Colonic mucosa (tissue), 4 donors: ENCODE results near the gene CPLX3. TPM values are rescaled to one million over a fixed set of nuclear protein-coding genes. Genes with fewer than 3 reads are reported as not detected.
"Not testable (repeated sequence)": the region's sequence is repeated elsewhere in the genome, so short reads cannot be mapped to it uniquely, and the experiment has no call there.

Experiments used
- DNase-seq: peaks from one replicate; pipeline ENCODE4 v3.0.0-alpha.2; 2020
- H3K27ac ChIP-seq: fragments of 200-600 bp; one replicate; pipeline ENCODE4 v1.8.0; 2021
- H3K27me3 ChIP-seq: fragments of 200-600 bp; one replicate; pipeline ENCODE4 v1.8.0; 2021
- H3K36me3 ChIP-seq: fragments of 200-600 bp; one replicate; pipeline ENCODE4 v1.8.0; 2021
- H3K4me1 ChIP-seq: fragments of 200-600 bp; one replicate; pipeline ENCODE4 v1.8.0; 2021; ENCODE audit warnings: mild to moderate bottlenecking
- H3K4me3 ChIP-seq: fragments of 200-600 bp; one replicate; pipeline ENCODE4 v1.8.0; 2021
- H3K9ac ChIP-seq, 2 donors: one replicate each; pipeline ENCODE4 v1.7.0; 2013; ENCODE audit warnings: control low read depth in 2 of 2, low read depth in 2 of 2, low read length in 2 of 2
- H3K9me3 ChIP-seq: fragments of 200-600 bp; one replicate; pipeline ENCODE4 v1.8.0; 2021
- intact Hi-C: fragments of 100-400 bp; cut with DNase I; formaldehyde crosslinking; loops from one replicate; pipeline ENCODE4 v1.14.1; 2022
- total RNA-seq, 2 donors: library from RNA; stranded (reverse); fragmentation: NEBNext Ultra II Directional in 1 of 2; extraction: Animal tissue kit (Norgen Biotek cat#: 25700) in 1 of 2; gene quantifications; one replicate each; pipeline ENCODE4 v1.2.1, GENCODE V29; 2021
- TF ChIP-seq, protein P1 (sequence below): fragments of 200-600 bp; IDR thresholded peaks from one replicate; pipeline ENCODE4 v1.8.0; 2022; ENCODE audit warnings: antibody characterized with exemption, mild to moderate bottlenecking
- donor health status: healthy.
- donor health status: DM: no; HTN: no; CAD: no.
- donor health status: DM: no; HTN: no; CAD: no.

Gene CPLX3
- total RNA-seq, 2 donors from 2014 or later = not detected

DNA sequence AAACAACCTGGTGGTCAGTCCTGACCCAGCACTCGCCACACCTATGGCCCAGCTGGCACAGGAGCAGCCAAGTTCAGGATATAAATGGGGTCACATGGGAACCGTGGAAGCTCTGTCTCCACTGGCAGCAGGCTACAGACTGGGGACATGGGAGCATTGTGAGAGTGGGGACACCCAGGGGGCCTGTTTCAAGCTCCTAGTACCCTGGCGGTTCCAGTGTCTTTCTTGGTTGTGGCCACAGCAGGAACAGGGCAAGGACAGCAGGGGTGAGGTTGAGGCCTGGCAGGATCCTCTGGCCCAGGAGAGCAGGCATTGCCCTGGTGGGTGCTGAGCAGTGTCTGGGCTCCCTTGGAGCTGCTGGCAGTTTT, 42.6 kb upstream of the CPLX3 start:
- H3K4me3 ChIP-seq = peak overlapping the region; percentile 70

DNA sequence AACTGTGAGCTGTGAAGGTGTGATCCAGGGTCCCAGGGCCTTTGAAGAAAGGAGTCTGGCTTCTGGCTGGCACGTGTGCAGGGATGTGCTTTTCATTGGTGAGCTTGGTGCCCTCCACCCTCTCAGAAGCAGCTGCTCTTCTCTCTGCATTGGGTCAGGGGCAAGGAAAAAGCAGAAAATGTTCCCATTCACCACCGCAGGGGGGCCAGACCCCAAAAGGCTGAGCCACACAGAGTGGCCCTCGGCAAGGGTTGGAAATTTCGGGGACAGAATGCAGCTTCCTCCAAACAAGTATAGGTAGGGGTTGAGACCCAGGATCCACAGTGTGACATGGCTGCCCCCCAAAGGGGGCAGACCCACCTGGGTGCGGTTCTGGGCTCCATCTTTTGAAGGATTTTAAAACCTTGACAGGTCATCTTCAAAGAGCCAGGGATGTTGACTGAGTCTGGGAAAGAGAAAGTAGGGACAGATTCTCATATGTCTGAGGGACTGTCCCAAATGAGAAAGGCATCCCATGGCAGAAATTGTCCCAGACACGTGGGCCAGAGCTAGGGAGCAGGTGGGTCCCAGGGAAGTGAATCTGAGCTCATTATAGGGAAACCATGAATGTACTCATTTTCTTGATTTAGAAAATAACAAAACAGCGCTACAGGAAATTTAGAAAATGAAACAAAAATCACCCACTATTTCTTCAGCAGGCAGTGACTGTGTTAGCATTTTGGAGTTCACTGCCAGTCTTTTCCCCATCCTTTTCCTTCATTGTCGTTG, 41.8 kb upstream of the CPLX3 start:
- peak overlapping the region; percentile 70 for H3K4me3 ChIP-seq
- peaks cover 49% of the 10 kb centered on the region for H3K4me1 ChIP-seq
- H3K9me3 ChIP-seq = no peaks in the 10 kb centered on the region
- H3K27ac ChIP-seq = peak overlapping the region; percentile 71
- intact Hi-C loops = loop anchor here (5.0 kb wide), 1 partner anchor 118 kb away; no protein-coding TSS in a partner anchor
- peak overlapping the region; percentile 66 to 69 for H3K9ac ChIP-seq
- no peaks in the 10 kb centered on the region for H3K27me3 ChIP-seq
- TF ChIP-seq, protein P1, sequence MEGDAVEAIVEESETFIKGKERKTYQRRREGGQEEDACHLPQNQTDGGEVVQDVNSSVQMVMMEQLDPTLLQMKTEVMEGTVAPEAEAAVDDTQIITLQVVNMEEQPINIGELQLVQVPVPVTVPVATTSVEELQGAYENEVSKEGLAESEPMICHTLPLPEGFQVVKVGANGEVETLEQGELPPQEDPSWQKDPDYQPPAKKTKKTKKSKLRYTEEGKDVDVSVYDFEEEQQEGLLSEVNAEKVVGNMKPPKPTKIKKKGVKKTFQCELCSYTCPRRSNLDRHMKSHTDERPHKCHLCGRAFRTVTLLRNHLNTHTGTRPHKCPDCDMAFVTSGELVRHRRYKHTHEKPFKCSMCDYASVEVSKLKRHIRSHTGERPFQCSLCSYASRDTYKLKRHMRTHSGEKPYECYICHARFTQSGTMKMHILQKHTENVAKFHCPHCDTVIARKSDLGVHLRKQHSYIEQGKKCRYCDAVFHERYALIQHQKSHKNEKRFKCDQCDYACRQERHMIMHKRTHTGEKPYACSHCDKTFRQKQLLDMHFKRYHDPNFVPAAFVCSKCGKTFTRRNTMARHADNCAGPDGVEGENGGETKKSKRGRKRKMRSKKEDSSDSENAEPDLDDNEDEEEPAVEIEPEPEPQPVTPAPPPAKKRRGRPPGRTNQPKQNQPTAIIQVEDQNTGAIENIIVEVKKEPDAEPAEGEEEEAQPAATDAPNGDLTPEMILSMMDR = no peak
- DNase-seq = peak; percentile 19
- H3K36me3 ChIP-seq = no peaks in the 10 kb centered on the region

More for the DNA sequence above, 42.6 kb upstream of the CPLX3 start:
- Histone ChIP-seq H3K4me1 (peaks cover 41% of the 10 kb centered on the region), H3K9ac (peak overlapping the region; percentile 66 to 100), H3K9me3 (no peaks in the 10 kb centered on the region), H3K27me3 (no peaks in the 10 kb centered on the region), H3K27ac (peak overlapping the region; percentile 79), H3K36me3 (no peaks in the 10 kb centered on the region)
- TF ChIP-seq, protein P1 = no peak
- intact Hi-C loops = loop anchor here (5.0 kb wide), 1 partner anchor 119 kb away; no protein-coding TSS in a partner anchor
- DNase-seq = no peak

DNA sequence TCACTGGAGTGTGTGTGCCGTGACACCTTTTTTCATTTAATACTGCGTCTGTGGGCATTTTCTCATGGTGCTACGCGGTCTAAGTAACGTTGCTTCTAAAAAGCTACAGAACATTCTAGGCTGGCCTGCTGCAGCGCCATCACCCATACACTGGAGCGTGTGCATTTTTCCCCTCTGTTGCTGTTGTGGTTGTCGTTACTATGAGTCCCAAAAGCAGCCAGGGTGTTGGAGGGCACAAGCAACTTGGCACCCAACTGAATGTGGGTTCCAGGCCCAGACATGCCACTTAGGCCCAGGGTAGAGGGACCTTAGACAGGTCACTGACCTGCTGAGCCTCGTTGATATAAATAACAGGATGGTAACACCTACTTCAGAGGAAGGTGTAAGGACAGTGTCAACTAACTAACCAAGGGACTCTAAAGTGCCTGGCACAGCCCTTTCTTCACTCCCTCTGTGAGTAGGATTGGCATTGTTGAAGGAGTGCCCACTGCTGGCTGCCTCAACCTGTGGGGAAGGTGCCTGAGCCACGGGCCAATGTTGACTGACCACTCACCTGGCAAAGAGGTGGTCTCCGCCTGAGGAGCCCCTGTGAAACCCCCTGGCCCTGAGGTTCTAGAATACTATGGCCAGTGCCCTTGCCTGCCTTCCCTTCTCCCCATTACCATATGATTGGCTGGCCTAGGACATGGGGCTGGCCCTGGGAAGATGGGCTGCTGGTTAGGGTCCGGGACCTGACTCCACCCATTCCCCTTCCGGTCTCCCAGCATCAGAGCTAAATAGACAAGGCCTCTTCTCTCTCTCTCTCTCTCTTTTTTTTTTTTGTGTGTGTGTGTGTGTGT, 41.0 kb upstream of the CPLX3 start:
- TF ChIP-seq, protein P1 = no peak

DNA sequence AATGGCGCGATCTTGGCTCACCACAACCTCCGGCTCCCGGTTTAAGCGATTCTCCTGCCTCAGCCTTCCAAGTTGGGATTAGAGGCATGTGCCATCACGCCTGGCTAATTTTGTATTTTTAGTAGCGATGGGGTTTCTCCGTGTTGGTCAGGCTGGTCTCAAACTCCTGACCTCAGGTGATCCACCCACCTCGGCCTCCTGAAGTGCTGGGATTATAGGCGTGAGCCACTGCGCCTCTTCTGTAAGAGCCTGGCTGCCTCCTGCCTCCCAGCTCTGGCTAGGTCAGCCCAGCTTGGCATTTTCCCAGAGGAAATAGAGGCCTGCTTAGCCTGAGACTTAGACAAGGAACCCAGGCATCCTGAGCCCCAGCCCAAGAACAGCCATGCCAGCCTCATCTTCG, 40.3 kb upstream of the CPLX3 start:
- DNase-seq, intact Hi-C loops, H3K36me3 ChIP-seq, H3K4me3 ChIP-seq, H3K27me3 ChIP-seq, H3K9me3 ChIP-seq: not testable (repeated sequence)
- peaks cover 53% of the 10 kb centered on the region for H3K4me1 ChIP-seq
- H3K27ac ChIP-seq = peak overlapping the region; percentile 88
- H3K9ac ChIP-seq = peak overlapping the region; percentile 48 to 84

More for the DNA sequence above, 41.0 kb upstream of the CPLX3 start:
- Histone ChIP-seq H3K27ac (peak overlapping the region; percentile 71), H3K4me1 (peaks cover 52% of the 10 kb centered on the region), H3K36me3 (no peaks in the 10 kb centered on the region), H3K4me3 (no peak overlapping the region), H3K9ac (peak overlapping the region; percentile 62 to 69), H3K27me3 (no peaks in the 10 kb centered on the region), H3K9me3 (no peaks in the 10 kb centered on the region)
- intact Hi-C loops = no loop called here
- no peak for DNase-seq

GRCh38 chr15:74786551-74787165, 39.8 kb upstream of the CPLX3 start:
- DNase-seq = peak; percentile 26
- Histone ChIP-seq H3K27ac (peak overlapping the region; percentile 88), H3K9me3 (no peaks in the 10 kb centered on the region), H3K9ac (peak overlapping the region; percentile 48 to 84), H3K4me3 (no peak overlapping the region), H3K4me1 (peaks cover 48% of the 10 kb centered on the region), H3K36me3 (no peaks in the 10 kb centered on the region), H3K27me3 (no peaks in the 10 kb centered on the region)
- TF ChIP-seq, protein P1 = no peak
- intact Hi-C loops = no loop called here
